SK-N-SH (cell line): Measurements from ENCODE around the gene DCAF6. TPM values are rescaled to one million over a fixed set of nuclear protein-coding genes. Genes with fewer than 3 reads are reported as not detected.

Experiments
- CTCF ChIA-PET: fragments of 300-600, 350-600 bp; formaldehyde crosslinking; extraction: SDS; loops from one replicate; lab custom pipeline; 2021; lab: Yijun Ruan, JAX
- POLR2A ChIA-PET: fragments of 350-600 bp; sonication (Branson Sonifier 250); formaldehyde crosslinking; extraction: SDS; loops from one replicate; lab custom pipeline; 2020; ENCODE audit warnings: antibody characterized with exemption, inconsistent platforms; lab: Yijun Ruan, JAX
- DNase-seq: peaks from one replicate; pipeline ENCODE4 v3.0.0; 2012
- H2AFZ ChIP-seq: fragments of 200-600 bp; sonication (generic); 2 replicates; pipeline ENCODE4 v1.8.1; 2016; ENCODE audit warnings: antibody characterized with exemption, mild to moderate bottlenecking, low read depth
- H3F3A ChIP-seq: fragments of 200-600 bp; sonication (generic); replicated peaks from 2 replicates; pipeline ENCODE3; 2016; ENCODE audit warnings: antibody characterized with exemption, mild to moderate bottlenecking; ENCODE audit not compliant: insufficient read depth
- H3K27ac ChIP-seq, 2 experiments: fragments of 200-500 bp in 1 of 2; fragments of 200-600 bp in 1 of 2; sonication (Bioruptor generic) in 1 of 2; sonication (generic), shearing (Covaris generic) in 1 of 2; 2 replicates each; pipeline versions ENCODE4 v1.5.1 to v1.6.1; 2014 to 2016; ENCODE audit warnings: low read depth in 2 of 2, inconsistent platforms in 1 of 2, low read length in 1 of 2, mild to moderate bottlenecking in 1 of 2, mixed read lengths in 1 of 2
- H3K27me3 ChIP-seq: fragments of 200-600 bp; sonication (generic), shearing (Covaris generic); 2 replicates; pipeline ENCODE4 v1.6.1; 2016; ENCODE audit warnings: mixed run types; ENCODE audit not compliant: insufficient read depth
- H3K36me3 ChIP-seq, 2 experiments: fragments of 200-500 bp in 1 of 2; fragments of 200-600 bp in 1 of 2; sonication (Bioruptor generic) in 1 of 2; sonication (generic) in 1 of 2; replicated peaks in 1 of 2; 2 replicates each; pipeline versions ENCODE3 to v1.5.1; 2014 to 2016; ENCODE audit warnings: low read length in 1 of 2, mild to moderate bottlenecking in 1 of 2; ENCODE audit not compliant: insufficient read depth in 2 of 2, control insufficient read depth in 1 of 2
- H3K4me1 ChIP-seq, 2 experiments: fragments of 200-500 bp in 1 of 2; fragments of 200-600 bp in 1 of 2; sonication (Bioruptor generic) in 1 of 2; sonication (generic), shearing (Covaris generic) in 1 of 2; 2 replicates each; pipeline versions ENCODE4 v1.5.1 to v1.6.1; 2014 to 2016; ENCODE audit warnings: low read depth in 1 of 2, low read length in 1 of 2, mixed run types in 1 of 2; ENCODE audit not compliant: insufficient read depth in 2 of 2, control insufficient read depth in 1 of 2
- H3K4me2 ChIP-seq: fragments of 200-600 bp; sonication (generic), shearing (Covaris generic); 2 replicates; pipeline ENCODE4 v1.6.1; 2017; ENCODE audit warnings: mixed run types
- H3K4me3 ChIP-seq, 2 experiments: fragments of 200-500 bp in 1 of 2; fragments of 200-600 bp in 1 of 2; sonication (Bioruptor generic) in 1 of 2; sonication (generic), shearing (Covaris generic) in 1 of 2; 2 replicates each; pipeline versions ENCODE4 v1.5.1 to v1.8.1; 2014 to 2016; ENCODE audit warnings: low read depth in 2 of 2, inconsistent platforms in 1 of 2, low read length in 1 of 2, mild to moderate bottlenecking in 1 of 2, mixed read lengths in 1 of 2, moderate library complexity in 1 of 2
- H3K79me2 ChIP-seq: fragments of 200-600 bp; sonication (generic); 2 replicates; pipeline ENCODE4 v1.8.1; 2017; ENCODE audit warnings: mild to moderate bottlenecking; ENCODE audit not compliant: insufficient read depth
- H3K9ac ChIP-seq: fragments of 200-600 bp; sonication (generic); 2 replicates; pipeline ENCODE4 v1.6.1; 2017; ENCODE audit warnings: mixed run types
- H3K9me2 ChIP-seq: fragments of 200-600 bp; sonication (generic); 2 replicates; pipeline ENCODE4 v1.6.1; 2017; ENCODE audit warnings: mixed run types
- H3K9me3 ChIP-seq: fragments of 200-600 bp; sonication (generic); 2 replicates; pipeline ENCODE4 v1.6.1; 2017; ENCODE audit warnings: mixed run types, mild to moderate bottlenecking, moderate library complexity
- H4K20me1 ChIP-seq: fragments of 200-600 bp; sonication (generic); 2 replicates; pipeline ENCODE4 v1.6.1; 2017; ENCODE audit warnings: mild to moderate bottlenecking, mixed run types; ENCODE audit not compliant: insufficient read depth
- CHD2 ChIP-seq: fragments of 150-350 bp; IDR thresholded peaks from 2 replicates; pipeline ENCODE4 v1.6.1; 2018; ENCODE audit warnings: low read length; ENCODE audit not compliant: partially characterized antibody
- ELF1 ChIP-seq: IDR thresholded peaks from 2 replicates; pipeline ENCODE4 v1.4.0; 2012
- EP300 ChIP-seq, 2 experiments: IDR thresholded peaks; 2 replicates each; pipeline versions ENCODE4 v1.4.0 to v1.6.1; 2012; ENCODE audit warnings: borderline replicate concordance in 1 of 2, low read depth in 1 of 2, low read length in 1 of 2
- EZH2phosphoT487 ChIP-seq: fragments of 200-600 bp; sonication (generic); IDR thresholded peaks from 2 replicates; pipeline ENCODE4 v1.6.1; 2017; ENCODE audit warnings: low read depth, mixed run types, mild to moderate bottlenecking, antibody characterized with exemption, moderate library complexity, borderline replicate concordance
- FOSL2 ChIP-seq: IDR thresholded peaks from 2 replicates; pipeline ENCODE4 v1.4.0; 2012; ENCODE audit warnings: low read depth, mild to moderate bottlenecking, moderate library complexity, borderline replicate concordance
- FOXJ3 ChIP-seq: sonication (generic); formaldehyde crosslinking; IDR thresholded peaks from 2 replicates; pipeline ENCODE4 v1.5.1; 2020; ENCODE audit warnings: mild to moderate bottlenecking, missing genetic modification reagents
- GABPA ChIP-seq: IDR thresholded peaks from 2 replicates; pipeline ENCODE4 v1.4.0; 2012; ENCODE audit warnings: low read depth, mild to moderate bottlenecking
- GATA2 ChIP-seq: sonication (generic); formaldehyde crosslinking; IDR thresholded peaks from 2 replicates; pipeline ENCODE4 v1.5.0; 2020; ENCODE audit warnings: mild to moderate bottlenecking, missing genetic modification reagents
- MEF2A ChIP-seq: IDR thresholded peaks from 2 replicates; pipeline ENCODE4 v1.4.0; 2012; ENCODE audit warnings: low read depth, borderline replicate concordance
- NFIC ChIP-seq: IDR thresholded peaks from 2 replicates; pipeline ENCODE4 v1.4.0; 2012; ENCODE audit warnings: borderline replicate concordance
- NRF1 ChIP-seq: IDR thresholded peaks from 2 replicates; pipeline ENCODE4 v1.6.1; 2012; ENCODE audit warnings: low read depth, mild to moderate bottlenecking, low read length
- RCOR1 ChIP-seq: fragments of 150-350 bp; IDR thresholded peaks from 2 replicates; pipeline ENCODE4 v1.6.1; 2017; ENCODE audit warnings: antibody characterized with exemption, low read length
- SIN3A ChIP-seq: IDR thresholded peaks from 2 replicates; pipeline ENCODE4 v1.6.1; 2012; ENCODE audit warnings: low read depth, mild to moderate bottlenecking, low read length, moderate library complexity, borderline replicate concordance
- SMC3 ChIP-seq: IDR thresholded peaks from 2 replicates; pipeline ENCODE4 v1.6.1; 2012; ENCODE audit warnings: low read depth, low read length, improper control_type of control experiment
- TAF1 ChIP-seq: IDR thresholded peaks from 2 replicates; pipeline ENCODE4 v1.6.1; 2012; ENCODE audit warnings: low read depth, mild to moderate bottlenecking, low read length, moderate library complexity, borderline replicate concordance
- TCF12 ChIP-seq: IDR thresholded peaks from 2 replicates; pipeline ENCODE4 v1.4.0; 2012
- TEAD4 ChIP-seq: IDR thresholded peaks from 2 replicates; pipeline ENCODE4 v1.4.0; 2012; ENCODE audit warnings: mild to moderate bottlenecking, borderline replicate concordance; ENCODE audit not compliant: insufficient read depth
- YY1 ChIP-seq: IDR thresholded peaks from 2 replicates; pipeline ENCODE4 v1.4.0; 2012; ENCODE audit warnings: low read depth, mild to moderate bottlenecking
- WGBS: methylation state at CpG from one replicate; pipeline ENCODE4 v1.1.6; 2017; ENCODE audit warnings: low lambda C conversion rate; 5-methylcytosine and 5-hydroxymethylcytosine counted together
- polyA plus RNA-seq, 3 experiments: library from polyadenylated mRNA; depleted of rRNA; stranded (reverse); fragments of >200 nt; gene quantifications; 2 replicates each; pipeline ENCODE4 v1.2.3, GENCODE V29; 2012
- TF ChIP-seq, protein P1 (sequence below): fragments of 200-600 bp; sonication (generic); IDR thresholded peaks from 2 replicates; pipeline ENCODE4 v1.6.1; 2017; ENCODE audit warnings: antibody characterized with exemption, mild to moderate bottlenecking, moderate library complexity
- TF ChIP-seq, protein P2 (sequence below): fragments of 150-350 bp; IDR thresholded peaks from 2 replicates; pipeline ENCODE4 v1.6.1; 2016; ENCODE audit warnings: mild to moderate bottlenecking, low read depth, low read length
- TF ChIP-seq, protein P3 (sequence below): IDR thresholded peaks from 2 replicates; pipeline ENCODE4 v1.4.0; 2012; ENCODE audit warnings: low read depth
- TF ChIP-seq, protein P4 (sequence below): fragments of 150-350 bp; IDR thresholded peaks from 2 replicates; pipeline ENCODE4 v1.6.1; 2017; ENCODE audit warnings: antibody characterized with exemption, low read length, low read depth, borderline replicate concordance

DCAF6 gene
- polyA plus RNA-seq, 1 of the 3 experiments (the other 2 are of a cell fraction): 31.3 TPM

DNA sequence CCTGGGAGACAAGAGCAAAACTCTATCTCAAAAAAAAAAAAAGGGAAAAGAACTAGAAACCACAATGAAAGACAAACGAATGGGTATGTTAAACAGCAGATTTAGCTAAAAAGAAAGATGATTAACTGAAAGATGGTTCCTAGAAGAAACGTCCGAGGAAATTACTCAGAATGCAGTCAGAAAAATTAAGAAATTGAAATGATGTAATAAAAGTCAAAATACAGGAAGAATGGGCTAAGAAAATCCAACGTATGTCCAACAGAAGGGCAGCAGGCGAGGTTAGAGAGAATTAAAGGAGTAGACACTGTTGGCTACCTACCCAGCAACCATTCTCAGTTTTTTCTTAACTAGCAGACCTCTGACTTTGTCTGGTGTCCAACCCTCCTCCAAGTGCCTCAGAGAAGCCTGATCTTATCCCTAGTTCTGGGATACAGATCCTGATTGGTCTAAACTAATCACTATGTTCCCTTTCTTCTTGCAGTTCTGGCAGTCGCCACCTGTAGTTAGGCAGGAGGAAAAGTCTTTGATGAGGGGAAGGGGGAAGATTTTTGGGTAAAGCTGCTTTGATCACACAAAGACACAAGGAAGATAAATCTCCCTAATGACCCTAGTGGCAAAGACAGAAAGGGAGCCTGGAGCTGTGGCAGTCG, 174.5 kb downstream of the DCAF6 start (continued):
- TF ChIP-seq SMC3: no peak
- TF ChIP-seq, all 33 proteins: peak for 0

DNA sequence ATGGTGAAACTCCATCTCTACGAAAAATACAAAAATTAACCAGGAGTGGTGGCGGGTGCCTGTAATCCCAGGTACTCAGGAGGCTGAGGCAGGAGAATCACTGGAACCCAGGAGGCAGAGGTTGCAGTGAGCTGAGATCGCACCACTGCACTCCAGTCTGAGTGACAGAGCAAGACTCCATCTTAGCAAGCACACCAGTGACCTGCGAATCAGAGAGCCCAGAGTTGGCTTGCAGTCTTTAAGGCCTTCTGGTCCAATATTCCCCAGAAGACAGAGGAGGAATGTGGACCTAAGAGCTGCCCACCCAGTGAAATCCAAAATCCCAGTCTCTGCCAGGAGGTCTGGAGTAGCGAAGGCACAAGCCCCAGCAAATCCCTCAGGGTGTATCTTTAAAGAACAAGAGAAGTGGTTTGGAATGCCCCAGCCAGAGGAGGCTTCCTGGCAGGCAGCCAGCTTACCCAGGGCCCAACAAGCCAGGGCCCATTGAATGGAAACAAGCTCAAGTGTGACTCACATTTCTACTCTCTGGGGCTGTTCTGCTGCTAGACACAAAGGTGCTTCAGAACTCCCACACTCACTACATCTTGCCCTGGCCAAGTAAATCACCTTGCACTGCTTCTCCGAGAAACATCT, 176.3 kb downstream of the DCAF6 start:
- H3K27me3 ChIP-seq: no peaks in the 10 kb centered on the region
- H3K27ac ChIP-seq: peak overlapping the region; percentile 18 to 71; a peak in 3 of 4 replicates
- H3K9me3 ChIP-seq: no peaks in the 10 kb centered on the region
- H4K20me1 ChIP-seq: no peaks in the 10 kb centered on the region
- peaks cover 21% of the 10 kb centered on the region for H3F3A ChIP-seq
- peaks cover 3 to 4% of the 10 kb centered on the region in 2 experiments; a peak in 2 of 4 replicates for H3K4me1 ChIP-seq
- H3K36me3 ChIP-seq: peaks cover 13 to 15% of the 10 kb centered on the region in 2 experiments
- DNase-seq: no peak
- no peaks in the 10 kb centered on the region for H3K9me2 ChIP-seq
- H3K9ac ChIP-seq: no peak overlapping the region
- H2AFZ ChIP-seq: peak overlapping the region; percentile 75; the same call in 1 of the 2 replicates
- no peak for TF ChIP-seq MEF2A
- TF ChIP-seq CHD2: no peak
- no peak for TF ChIP-seq SIN3A
- TF ChIP-seq NRF1: no peak
- TF ChIP-seq NFIC: peak; percentile 88
- TF ChIP-seq FOSL2: peak; percentile 65; the same call in 1 of the 2 replicates
- no peak for TF ChIP-seq FOXJ3 (CRISPR knock-in tag)
- TF ChIP-seq TCF12: peak; percentile 8; the same call in 1 of the 2 replicates
- ChIA-PET POLR2A (no interaction called here), CTCF (interaction anchor here (0.9 kb wide), 1 partner anchor 27 kb away, joined by 3 read pairs; no protein-coding TSS in a partner anchor)
- WGBS: 83% methylated on average over 5 of the region's 6 CpGs
- H3K4me3 ChIP-seq: no peak overlapping the region
- H3K4me2 ChIP-seq: no peak overlapping the region
- peaks cover 75% of the 10 kb centered on the region for H3K79me2 ChIP-seq

DNA sequence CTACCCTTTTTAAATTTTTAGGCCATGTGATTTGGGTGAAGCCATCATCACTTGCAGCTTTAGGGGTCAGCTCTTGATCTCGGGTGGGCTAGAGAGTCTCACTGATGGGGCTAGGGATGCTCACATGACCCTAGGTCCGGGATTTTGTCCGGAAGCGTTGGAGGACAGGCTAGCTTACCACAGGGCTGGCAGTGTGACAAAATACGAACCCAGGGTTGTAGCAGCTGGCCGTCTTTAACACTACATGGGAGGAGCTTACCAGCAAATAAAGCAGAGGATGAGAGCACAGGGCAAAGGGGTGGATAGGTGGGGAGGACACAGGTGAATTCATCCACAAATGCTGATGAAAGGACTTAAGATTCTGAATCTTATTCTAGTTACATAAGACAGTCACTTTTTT, 178.4 kb downstream of the DCAF6 start:
- ChIA-PET CTCF (interaction anchor here (0.6 kb wide), 1 partner anchor 608 kb away, joined by 3 read pairs; no protein-coding TSS in a partner anchor), POLR2A (no interaction called here)
- no peak overlapping the region for H3K27ac ChIP-seq
- H3K4me1 ChIP-seq: peaks cover 3 to 4% of the 10 kb centered on the region in 2 experiments; a peak in 2 of 4 replicates
- DNase-seq: no peak
- no peaks in the 10 kb centered on the region for H3K9me3 ChIP-seq
- H3K79me2 ChIP-seq: peaks cover 81% of the 10 kb centered on the region
- no peak overlapping the region for H3K4me2 ChIP-seq
- H3K9me2 ChIP-seq: no peaks in the 10 kb centered on the region
- WGBS: 88% methylated on average over 6 of the region's 6 CpGs
- peaks cover 25% of the 10 kb centered on the region for H3F3A ChIP-seq
- peaks cover 14 to 26% of the 10 kb centered on the region in 2 experiments for H3K36me3 ChIP-seq
- no peaks in the 10 kb centered on the region for H4K20me1 ChIP-seq
- no peak overlapping the region for H2AFZ ChIP-seq
- no peak overlapping the region for H3K9ac ChIP-seq
- no peaks in the 10 kb centered on the region for H3K27me3 ChIP-seq
- H3K4me3 ChIP-seq: no peak overlapping the region
- TF ChIP-seq GATA2 (CRISPR knock-in tag) (no peak), YY1 (no peak), EP300 (IDR thresholded peaks at IDR 0.05; ENCODE audit: borderline replicate concordance in 1 of 2, low read depth in 1 of 2, low read length in 1 of 2) (no peak), SMC3 (no peak), GABPA (no peak), FOXJ3 (CRISPR knock-in tag) (no peak), TEAD4 (no peak), NFIC (no peak), EZH2phosphoT487 (no peak), TAF1 (no peak), RCOR1 (no peak), ELF1 (no peak)
- TF ChIP-seq, protein P1, sequence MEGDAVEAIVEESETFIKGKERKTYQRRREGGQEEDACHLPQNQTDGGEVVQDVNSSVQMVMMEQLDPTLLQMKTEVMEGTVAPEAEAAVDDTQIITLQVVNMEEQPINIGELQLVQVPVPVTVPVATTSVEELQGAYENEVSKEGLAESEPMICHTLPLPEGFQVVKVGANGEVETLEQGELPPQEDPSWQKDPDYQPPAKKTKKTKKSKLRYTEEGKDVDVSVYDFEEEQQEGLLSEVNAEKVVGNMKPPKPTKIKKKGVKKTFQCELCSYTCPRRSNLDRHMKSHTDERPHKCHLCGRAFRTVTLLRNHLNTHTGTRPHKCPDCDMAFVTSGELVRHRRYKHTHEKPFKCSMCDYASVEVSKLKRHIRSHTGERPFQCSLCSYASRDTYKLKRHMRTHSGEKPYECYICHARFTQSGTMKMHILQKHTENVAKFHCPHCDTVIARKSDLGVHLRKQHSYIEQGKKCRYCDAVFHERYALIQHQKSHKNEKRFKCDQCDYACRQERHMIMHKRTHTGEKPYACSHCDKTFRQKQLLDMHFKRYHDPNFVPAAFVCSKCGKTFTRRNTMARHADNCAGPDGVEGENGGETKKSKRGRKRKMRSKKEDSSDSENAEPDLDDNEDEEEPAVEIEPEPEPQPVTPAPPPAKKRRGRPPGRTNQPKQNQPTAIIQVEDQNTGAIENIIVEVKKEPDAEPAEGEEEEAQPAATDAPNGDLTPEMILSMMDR: no peak
- TF ChIP-seq, protein P2, sequence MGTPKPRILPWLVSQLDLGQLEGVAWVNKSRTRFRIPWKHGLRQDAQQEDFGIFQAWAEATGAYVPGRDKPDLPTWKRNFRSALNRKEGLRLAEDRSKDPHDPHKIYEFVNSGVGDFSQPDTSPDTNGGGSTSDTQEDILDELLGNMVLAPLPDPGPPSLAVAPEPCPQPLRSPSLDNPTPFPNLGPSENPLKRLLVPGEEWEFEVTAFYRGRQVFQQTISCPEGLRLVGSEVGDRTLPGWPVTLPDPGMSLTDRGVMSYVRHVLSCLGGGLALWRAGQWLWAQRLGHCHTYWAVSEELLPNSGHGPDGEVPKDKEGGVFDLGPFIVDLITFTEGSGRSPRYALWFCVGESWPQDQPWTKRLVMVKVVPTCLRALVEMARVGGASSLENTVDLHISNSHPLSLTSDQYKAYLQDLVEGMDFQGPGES: no peak
- TF ChIP-seq, protein P3, sequence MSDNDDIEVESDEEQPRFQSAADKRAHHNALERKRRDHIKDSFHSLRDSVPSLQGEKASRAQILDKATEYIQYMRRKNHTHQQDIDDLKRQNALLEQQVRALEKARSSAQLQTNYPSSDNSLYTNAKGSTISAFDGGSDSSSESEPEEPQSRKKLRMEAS: no peak
- TF ChIP-seq, protein P4, sequence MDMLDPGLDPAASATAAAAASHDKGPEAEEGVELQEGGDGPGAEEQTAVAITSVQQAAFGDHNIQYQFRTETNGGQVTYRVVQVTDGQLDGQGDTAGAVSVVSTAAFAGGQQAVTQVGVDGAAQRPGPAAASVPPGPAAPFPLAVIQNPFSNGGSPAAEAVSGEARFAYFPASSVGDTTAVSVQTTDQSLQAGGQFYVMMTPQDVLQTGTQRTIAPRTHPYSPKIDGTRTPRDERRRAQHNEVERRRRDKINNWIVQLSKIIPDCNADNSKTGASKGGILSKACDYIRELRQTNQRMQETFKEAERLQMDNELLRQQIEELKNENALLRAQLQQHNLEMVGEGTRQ: no peak
